HG03442 (cell line): ENCODE data around the gene ELOVL4.

ENCODE experiments used
- ATAC-seq: cut with Tn5 transposase; IDR thresholded peaks from one replicate; pipeline ENCODE4 v1.9.1; 2021; ENCODE audit warnings: mild to moderate bottlenecking, moderate library complexity; ENCODE audit not compliant: unreplicated experiment

The ELOVL4 gene

DNA sequence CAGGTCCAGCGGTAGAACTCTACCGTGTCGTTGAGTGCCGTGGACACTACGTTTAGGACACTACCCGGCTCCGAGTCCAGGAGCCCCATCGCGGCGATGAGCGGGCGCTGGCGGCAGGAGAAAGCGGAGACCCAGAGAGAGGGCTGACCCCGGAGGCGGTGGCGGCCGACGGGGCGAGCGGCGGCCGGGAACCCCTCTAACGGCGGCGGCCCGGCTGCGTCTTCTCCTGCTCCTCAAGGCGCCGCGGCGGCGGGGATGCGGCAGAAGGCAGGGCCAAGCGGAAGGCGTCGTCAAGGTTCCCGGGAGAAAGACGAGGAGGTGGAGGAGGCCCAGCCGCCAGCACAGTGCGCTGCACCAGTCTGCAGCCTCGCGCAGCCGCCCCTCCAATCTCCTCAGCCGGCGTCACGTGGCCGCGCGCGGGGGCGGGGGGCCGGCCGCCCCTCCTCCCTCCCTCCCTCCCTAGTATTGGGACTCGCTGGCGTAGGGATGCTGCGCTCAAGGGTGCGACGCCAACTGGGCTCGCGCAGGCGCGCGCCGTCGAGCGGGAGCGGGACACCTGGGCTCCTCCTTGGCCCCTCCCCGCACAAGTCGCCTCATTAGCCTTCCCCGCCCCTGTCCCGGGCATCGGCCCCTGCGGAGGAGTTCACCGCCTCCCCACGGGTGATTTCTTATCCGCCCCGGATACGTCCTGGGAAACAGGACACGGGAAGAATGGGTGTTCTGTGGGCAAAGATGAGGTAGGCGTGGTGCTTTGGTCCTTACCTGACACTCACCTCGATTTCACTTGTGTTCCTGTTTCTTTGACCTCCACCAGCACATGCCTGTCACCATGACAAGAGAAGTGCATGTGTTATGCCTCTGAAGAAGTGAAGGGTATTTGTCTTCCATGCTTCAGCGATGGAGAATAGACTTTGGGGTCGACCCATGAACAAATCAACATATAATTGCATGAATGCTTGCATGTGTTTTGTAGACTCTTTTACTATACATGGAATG lies at the start of gene ELOVL4:
TSS of gene ELOVL4 (minus strand) at position 363 of the 996 bp plus-strand sequence. CDS start at position 89, 274 bp downstream.
- peak; percentile 39 for ATAC-seq

DNA sequence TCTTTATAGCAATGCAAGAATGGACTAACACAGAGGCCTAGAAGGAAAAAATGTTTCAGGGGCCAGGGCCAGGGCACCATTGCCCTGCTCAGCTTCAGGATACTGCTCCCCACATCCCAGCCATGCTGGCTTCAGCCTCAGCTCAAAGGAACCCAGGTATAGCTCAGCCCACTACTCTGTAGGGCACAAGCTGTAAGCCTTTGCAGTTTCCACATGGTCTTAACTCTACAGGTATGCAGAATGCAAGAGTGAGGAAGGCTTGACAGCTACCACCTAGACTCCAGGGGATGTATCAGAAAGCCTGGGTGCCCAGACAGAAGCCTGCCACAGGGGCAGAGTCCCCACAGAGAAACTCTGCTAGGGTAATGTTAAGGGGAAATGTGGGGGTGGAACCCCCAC lies 46.6 kb upstream of the ELOVL4 start:
- ATAC-seq, result no peak

DNA sequence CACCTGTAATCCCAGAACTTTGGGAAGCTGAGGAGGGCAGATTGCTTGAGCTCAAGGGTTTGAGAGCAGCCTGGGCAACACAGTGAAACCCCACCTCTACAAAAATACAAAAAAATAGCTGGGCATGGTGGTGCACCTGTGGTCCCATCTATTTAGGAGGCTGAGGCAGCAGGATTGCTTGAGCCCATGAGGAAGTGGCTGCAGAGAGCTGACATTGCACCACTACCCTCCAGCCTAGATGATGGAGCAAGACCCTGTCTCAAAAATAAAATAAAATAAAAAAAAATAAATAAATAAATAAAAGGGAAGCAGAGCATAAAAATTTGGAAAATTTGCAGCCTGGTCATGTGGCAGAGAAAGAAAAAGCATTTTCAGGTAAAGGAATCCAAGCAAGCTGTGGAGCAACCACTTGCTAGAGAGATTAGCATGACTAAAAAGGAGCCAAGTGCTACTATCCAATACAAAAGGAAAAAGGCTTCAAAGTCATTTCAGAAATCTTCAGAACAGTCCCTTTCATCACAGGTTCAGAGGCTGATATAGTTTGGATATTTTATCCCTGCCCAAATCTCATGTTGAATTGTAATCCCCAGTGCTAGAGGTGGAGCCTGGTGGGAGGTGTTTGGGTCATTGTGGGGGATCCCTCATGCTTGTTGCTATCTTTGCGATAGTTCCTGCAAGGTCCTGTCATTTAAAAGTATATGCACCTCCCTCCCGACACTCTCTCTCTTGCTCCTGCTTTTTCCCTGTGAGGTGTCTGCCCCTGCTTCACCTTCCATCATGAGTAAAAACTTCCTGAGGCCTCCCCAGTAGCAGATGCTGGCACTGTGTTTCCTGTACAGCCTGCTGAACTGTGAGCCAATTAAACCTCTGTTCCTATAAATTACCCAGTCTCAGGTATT lies 45.9 kb upstream of the ELOVL4 start:
- no peak for ATAC-seq

DNA sequence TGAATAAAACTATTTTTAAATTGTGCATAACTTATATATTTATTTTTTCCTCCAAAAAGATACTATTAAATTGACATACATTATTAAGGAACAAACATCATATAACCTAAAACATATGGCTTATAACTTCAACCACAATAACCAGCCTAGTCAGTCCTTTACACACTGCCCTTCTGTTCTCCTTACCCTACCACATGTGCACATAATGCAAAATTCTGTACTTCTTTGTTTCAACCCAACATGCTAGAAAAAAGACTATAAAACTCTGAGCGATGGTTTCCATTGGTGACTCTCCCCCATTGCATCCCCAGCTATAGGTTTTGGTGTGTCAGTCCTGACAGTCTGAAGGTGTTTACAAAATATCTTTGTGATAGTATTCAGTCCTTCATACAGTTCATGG lies 42.3 kb upstream of the ELOVL4 start:
- no peak for ATAC-seq

GRCh38 chr6:79985128-79985527 lies 37.8 kb upstream of the ELOVL4 start:
- no peak for ATAC-seq

DNA sequence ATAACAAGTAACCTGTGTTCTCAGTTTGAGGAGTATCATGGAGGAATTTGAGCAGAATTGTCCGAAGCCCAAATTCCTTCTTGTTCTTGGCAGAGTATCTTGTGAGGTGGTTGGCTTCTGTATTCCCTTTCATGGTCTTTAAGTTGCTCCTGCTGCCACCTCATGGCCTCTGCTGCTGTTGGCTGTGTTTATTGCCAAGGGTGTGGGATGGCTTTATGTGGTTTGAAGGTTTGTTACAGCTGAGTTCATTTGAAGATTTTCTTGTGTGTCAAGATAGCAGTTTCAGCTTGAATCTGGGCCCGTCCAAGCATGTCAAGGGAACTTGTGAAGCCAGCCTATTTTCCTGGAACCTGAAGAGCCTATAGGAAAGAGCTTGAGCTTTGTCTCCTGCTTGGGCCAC lies 36.9 kb upstream of the ELOVL4 start:
- ATAC-seq, result peak; percentile 68

GRCh38 chr6:79981652-79982051 lies 34.3 kb upstream of the ELOVL4 start:
- no peak for ATAC-seq

DNA sequence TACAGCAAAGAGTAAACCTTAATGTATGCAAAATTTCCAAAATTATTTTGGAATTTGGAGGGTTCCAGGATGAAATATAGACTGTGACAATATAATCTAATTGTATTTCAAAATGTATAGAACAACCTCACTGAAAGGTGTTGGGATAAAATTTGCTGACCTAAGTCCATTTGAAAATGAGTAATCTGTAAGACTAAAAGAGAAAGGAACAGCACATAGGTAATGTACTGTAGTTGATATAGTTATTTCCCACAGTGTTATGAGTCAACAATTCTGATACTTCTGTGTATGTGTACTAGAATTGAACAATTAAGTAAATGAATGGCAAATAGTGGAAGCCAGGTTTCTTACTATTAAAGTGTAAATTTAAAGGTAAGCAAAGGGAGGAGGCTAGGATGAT lies 23.8 kb upstream of the ELOVL4 start:
- no peak for ATAC-seq

- no peak for ATAC-seq
Observed at GRCh38 chr6:79969784-79970183, 22.4 kb upstream of the ELOVL4 start.

- ATAC-seq, result no peak
Observed at GRCh38 chr6:79967178-79967577, 19.8 kb upstream of the ELOVL4 start.

GRCh38 chr6:79964607-79965081 lies 17.3 kb upstream of the ELOVL4 start:
- no peak for ATAC-seq

DNA sequence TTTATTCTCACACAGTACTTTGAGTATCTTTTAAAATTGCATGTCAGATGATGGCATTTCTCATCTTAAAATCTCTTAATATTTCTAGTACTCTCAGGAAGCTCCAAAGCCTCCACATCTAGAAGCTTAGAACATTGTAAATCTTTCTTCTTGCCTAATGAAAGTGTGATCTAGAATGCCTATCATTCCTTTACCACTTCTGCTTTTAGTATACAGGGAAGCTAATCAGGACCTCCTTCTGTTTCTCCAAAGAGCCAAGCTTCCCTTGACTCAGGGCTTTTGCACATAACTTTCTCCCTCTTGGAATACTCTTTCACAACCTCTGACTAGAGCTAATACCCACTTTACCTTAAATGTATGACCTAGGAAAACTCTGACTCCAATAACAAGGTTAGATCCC lies 7.5 kb upstream of the ELOVL4 start:
- no peak for ATAC-seq

DNA sequence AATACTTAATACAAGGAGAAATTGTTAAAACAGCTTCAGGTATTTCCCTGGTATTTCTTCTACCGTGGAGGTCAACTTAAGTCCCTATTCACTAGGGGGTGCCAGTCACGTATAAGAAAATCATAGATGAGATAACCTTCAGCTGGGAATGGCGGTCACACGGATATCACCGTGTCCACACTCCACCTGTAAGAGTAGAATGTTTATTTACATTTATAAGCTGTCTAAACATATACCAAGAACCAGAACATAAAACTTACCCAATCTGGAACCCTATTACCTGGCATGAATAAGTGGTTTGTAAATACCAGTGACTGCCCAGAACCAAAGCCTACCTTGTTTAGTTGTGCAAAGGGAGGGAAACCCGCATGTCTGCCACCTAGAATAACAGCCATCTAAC lies 1.9 kb upstream of the ELOVL4 start:
- ATAC-seq, result peak; percentile 58

DNA sequence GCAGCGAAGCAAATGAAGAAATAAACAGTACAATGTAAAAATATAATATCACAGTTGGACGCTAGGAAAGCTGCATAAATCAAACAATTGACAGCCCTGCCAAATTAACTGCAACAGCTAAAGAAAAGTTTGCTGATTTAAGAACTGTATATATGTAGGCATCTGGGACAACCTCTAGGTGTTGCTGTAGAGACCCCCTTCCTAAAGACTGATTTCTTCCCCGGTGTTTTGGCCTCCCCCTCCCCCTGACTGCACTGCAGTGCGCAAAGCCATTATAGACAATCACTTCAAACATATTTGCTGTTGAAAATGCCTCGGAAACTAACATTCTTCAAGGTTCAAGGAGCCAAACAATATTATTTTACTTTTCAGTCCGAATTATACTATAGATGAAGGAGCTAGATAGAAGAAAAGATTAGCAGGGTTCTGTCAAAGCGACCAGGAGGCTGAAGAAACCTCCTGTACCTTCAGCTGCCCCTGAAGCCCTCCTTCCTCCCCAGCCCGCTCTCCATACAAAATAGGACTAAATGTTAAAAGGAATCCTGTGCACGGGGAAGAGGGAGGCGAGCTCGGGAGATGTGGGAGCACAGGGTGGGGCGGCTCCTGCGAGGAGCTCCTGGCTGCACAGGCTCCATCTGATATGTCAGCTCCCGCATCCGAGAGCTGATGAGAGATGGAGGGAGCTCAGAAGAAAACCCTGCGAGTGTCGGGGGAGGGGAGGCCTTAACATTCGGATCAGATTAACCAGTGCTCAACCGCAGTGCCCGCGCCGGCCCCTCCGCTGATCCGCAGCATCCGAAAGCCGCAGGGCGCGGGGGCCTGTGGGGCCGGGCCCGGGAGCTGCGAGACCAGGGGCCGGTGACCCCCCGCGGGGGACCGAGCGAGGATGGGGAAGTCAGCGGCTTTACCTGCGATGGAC lies 822 bp downstream of the ELOVL4 start:
- ATAC-seq, result peak; percentile 9

- ATAC-seq, result no peak
Observed at GRCh38 chr6:79943133-79943532, 4.2 kb downstream of the ELOVL4 start.

GRCh38 chr6:79941489-79942151 lies 5.7 kb downstream of the ELOVL4 start:
- no peak for ATAC-seq

DNA sequence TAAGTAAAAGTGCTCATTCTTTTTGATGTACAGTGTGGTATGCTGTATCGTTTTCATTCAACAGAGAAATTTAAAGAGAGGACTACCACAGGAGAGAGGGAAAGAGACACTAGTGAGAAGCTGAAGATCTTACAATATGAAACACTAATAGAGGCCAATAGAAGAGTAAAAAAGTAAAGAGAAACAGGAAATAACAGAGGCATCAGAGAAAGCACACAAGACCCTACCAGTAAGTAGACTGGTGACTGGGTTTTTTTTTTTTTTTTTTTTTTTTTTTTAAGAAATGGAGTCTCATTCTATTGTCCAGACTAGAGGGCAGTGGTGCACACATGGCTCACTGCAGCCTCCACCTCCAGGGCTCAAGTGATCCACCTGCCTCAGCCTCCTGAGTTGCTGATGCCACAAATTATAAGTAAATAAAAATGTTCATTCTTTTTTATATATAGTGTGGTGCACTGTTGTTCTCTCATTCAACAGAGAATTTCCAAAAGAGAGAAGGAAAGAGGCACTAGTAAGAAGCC lies 18.8 kb downstream of the ELOVL4 start:
- ATAC-seq, result no peak

DNA sequence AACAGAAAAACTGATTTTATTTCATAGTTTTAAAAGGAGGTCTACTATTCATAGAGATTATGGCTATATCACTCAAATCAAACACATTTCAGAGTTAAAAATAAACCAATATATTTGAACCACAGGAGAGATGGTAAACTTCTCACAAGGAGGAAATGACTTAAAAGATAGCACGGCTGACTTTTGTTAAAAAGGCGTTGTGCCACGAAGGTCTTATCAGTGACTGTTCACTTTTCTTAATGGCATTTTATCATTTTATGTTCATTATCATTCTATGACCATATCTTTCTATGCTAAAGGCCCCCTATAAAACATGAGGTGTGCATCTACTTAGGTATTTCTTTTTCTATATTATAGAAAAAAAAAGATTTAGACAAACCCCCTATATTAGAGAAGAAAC lies 19.6 kb downstream of the ELOVL4 start:
- no peak for ATAC-seq

- ATAC-seq, result no peak
Observed at GRCh38 chr6:79923270-79923669, 24.1 kb downstream of the ELOVL4 start.

GRCh38 chr6:79922018-79922417 lies 25.3 kb downstream of the ELOVL4 start:
- no peak for ATAC-seq
